Kidney (tissue), 14 donors: ENCODE data around the gene RREB1. TPM values are rescaled to one million over a fixed set of nuclear protein-coding genes. Genes with fewer than 3 reads are reported as not detected.
A peak's percentile ranks its signal among the peaks of the same experiment; 100 is the strongest.

Experiments
- DNase-seq, 5 donors: peaks; one replicate each; pipeline ENCODE4 v3.0.0-alpha.2; 2013 to 2020
- FAIRE-seq: peaks from 2 replicates; lab custom pipeline; 2012; peaks lifted over from hg19 to GRCh38; lab: Jason Lieb, UNC
- H3K27ac ChIP-seq, 2 donors: one replicate each; pipeline ENCODE4 v1.7.0; 2013; ENCODE audit warnings: low read depth in 2 of 2, low read length in 2 of 2, inconsistent platforms in 1 of 2
- H3K27me3 ChIP-seq: one replicate; pipeline ENCODE4 v1.7.1; 2013; ENCODE audit warnings: low read length, inconsistent platforms; ENCODE audit not compliant: control insufficient read depth, insufficient read depth
- H3K36me3 ChIP-seq, 3 donors: one replicate each; pipeline versions ENCODE4 v1.7.0 to v1.7.1; 2013; ENCODE audit warnings: low read length in 3 of 3, control low read depth in 1 of 3, inconsistent platforms in 1 of 3; ENCODE audit not compliant: insufficient read depth in 3 of 3, control insufficient read depth in 2 of 3
- H3K4me1 ChIP-seq, 3 donors: one replicate each; pipeline versions ENCODE4 v1.7.0 to v1.7.1; 2013; ENCODE audit warnings: low read length in 3 of 3, inconsistent platforms in 1 of 3, low read depth in 1 of 3; ENCODE audit not compliant: control insufficient read depth in 2 of 3, insufficient read depth in 2 of 3
- H3K4me3 ChIP-seq, 3 donors: one replicate each; pipeline versions ENCODE4 v1.7.0 to v1.8.1; 2013; ENCODE audit warnings: low read length in 3 of 3, control low read depth in 1 of 3, inconsistent platforms in 1 of 3
- H3K9ac ChIP-seq, 3 donors: one replicate each; pipeline versions ENCODE4 v1.7.0 to v1.7.1; 2013; ENCODE audit warnings: low read length in 3 of 3, control low read depth in 1 of 3, inconsistent platforms in 1 of 3
- H3K9me3 ChIP-seq, 3 donors: one replicate each; pipeline versions ENCODE4 v1.7.0 to v1.7.1; 2013; ENCODE audit warnings: low read length in 3 of 3, control low read depth in 1 of 3, inconsistent platforms in 1 of 3; ENCODE audit not compliant: control insufficient read depth in 2 of 3, insufficient read depth in 1 of 3
- CTCF ChIP-seq: IDR thresholded peaks from 3 replicates; pipeline ENCODE4 v1.5.1; 2012; ENCODE audit warnings: mild to moderate bottlenecking, moderate library complexity, borderline replicate concordance; ENCODE audit not compliant: insufficient read depth; ENCODE audit errors: extremely low read depth
- intact Hi-C: fragments of 100-400 bp; cut with DNase I; formaldehyde crosslinking; loops from one replicate; pipeline ENCODE4 v1.11.1; 2022
- polyA plus RNA-seq: library from polyadenylated mRNA; stranded (reverse); fragments of 350-450 nt; fragmentation: Illumina TruSeq; extraction: RNeasy Lipid Tissue Mini Kit (QIAGEN cat#74804); gene quantifications from one replicate; pipeline ENCODE4 v1.2.3, GENCODE V29; 2014; ENCODE audit warnings: low read depth, low replicate concordance; ENCODE audit not compliant: insufficient read depth
- total RNA-seq: library from RNA; stranded (reverse); fragmentation: NEBNext Ultra II Directional; extraction: Animal tissue kit (Norgen Biotek cat#: 25700); gene quantifications from one replicate; pipeline ENCODE4 v1.2.1, GENCODE V29; 2021
- donor health status: control.
- donor health status: control.
- donor health status: control.
- donor health status: control.
- donor health status: control.
- donor health status: DM: yes; HTN: yes; CAD: no.
- donor health status: Normal renal cell carcinoma (clear cell type).

RREB1 gene
- total and polyA plus RNA-seq, 2 donors from 2014 or later, result 5.9 to 56.5 TPM

GRCh38 chr6:7203939-7204338, 96.2 kb downstream of the RREB1 start:
- Histone ChIP-seq H3K4me3 (no peak overlapping the region), H3K4me1 (peaks cover 0 to 64% (median 40%) of the 10 kb centered on the region in 3 donors), H3K27me3 (no peaks in the 10 kb centered on the region), H3K9me3 (no peaks in the 10 kb centered on the region), H3K36me3 (peaks cover 0 to 5% (median 4%) of the 10 kb centered on the region in 3 donors), H3K9ac (peak overlapping the region in 1 of 3 donors; percentile 36), H3K27ac (peak overlapping the region; percentile 87 to 89)
- DNase-seq (peak in 4 of 5 donors; percentile 35 to 87 (median 44)), FAIRE-seq (no peak)
- no peak for TF ChIP-seq CTCF
- intact Hi-C loops, result no loop called here

DNA sequence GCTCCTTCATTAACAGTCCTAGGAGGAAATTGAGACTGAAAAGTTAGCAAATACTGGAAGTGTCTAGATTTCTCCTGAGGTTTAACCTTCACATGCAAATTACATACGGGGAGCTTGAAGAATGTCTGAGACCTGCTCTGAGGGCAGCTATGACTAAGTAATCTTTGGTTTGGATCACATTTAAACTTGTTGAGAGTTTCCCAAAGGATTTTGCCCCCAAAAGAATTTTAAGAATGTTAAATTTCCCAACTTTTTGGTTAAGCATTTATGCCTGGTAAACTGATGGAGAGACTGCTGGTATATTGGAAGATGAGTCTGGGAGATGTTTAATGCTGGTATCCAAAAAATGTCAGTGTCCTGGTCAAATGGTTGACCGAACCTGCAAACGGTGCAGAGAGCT, 97.0 kb downstream of the RREB1 start:
- Histone ChIP-seq H3K27ac (peak overlapping the region; percentile 87 to 89), H3K4me1 (peaks cover 0 to 64% (median 40%) of the 10 kb centered on the region in 3 donors), H3K9me3 (no peaks in the 10 kb centered on the region), H3K36me3 (peaks cover 0 to 5% (median 4%) of the 10 kb centered on the region in 3 donors), H3K9ac (peak overlapping the region in 1 of 3 donors; percentile 16), H3K4me3 (no peak overlapping the region), H3K27me3 (no peaks in the 10 kb centered on the region)
- DNase-seq (no peak), FAIRE-seq (no peak)
- no peak for TF ChIP-seq CTCF
- intact Hi-C loops, result no loop called here

GRCh38 chr6:7207720-7208119, 100.0 kb downstream of the RREB1 start:
- no peak overlapping the region for H3K4me3 ChIP-seq
- FAIRE-seq (no peak), DNase-seq (no peak)
- H3K9me3 ChIP-seq, result no peaks in the 10 kb centered on the region
- H3K4me1 ChIP-seq, result peaks cover 0 to 42% (median 25%) of the 10 kb centered on the region in 3 donors
- H3K27ac ChIP-seq, result no peak overlapping the region
- intact Hi-C loops, result no loop called here
- peaks cover 4 to 18% (median 17%) of the 10 kb centered on the region in 3 donors for H3K36me3 ChIP-seq
- no peaks in the 10 kb centered on the region for H3K27me3 ChIP-seq
- H3K9ac ChIP-seq, result no peak overlapping the region
- no peak for TF ChIP-seq CTCF

GRCh38 chr6:7213416-7213815, 105.7 kb downstream of the RREB1 start:
- DNase-seq (no peak), FAIRE-seq (no peak)
- Histone ChIP-seq H3K9me3 (no peaks in the 10 kb centered on the region), H3K9ac (no peak overlapping the region), H3K4me1 (peaks cover 3 to 35% (median 25%) of the 10 kb centered on the region in 3 donors), H3K27me3 (no peaks in the 10 kb centered on the region), H3K4me3 (no peak overlapping the region), H3K27ac (no peak overlapping the region), H3K36me3 (peaks cover 0 to 30% (median 29%) of the 10 kb centered on the region in 3 donors)
- intact Hi-C loops, result no loop called here
- no peak for TF ChIP-seq CTCF
